Epithelial cell of proximal tubule (primary cell): ENCODE data around the gene LARGE1. TPM values are rescaled to one million over a fixed set of nuclear protein-coding genes. Genes with fewer than 3 reads are reported as not detected.

Experiments
- DNase-seq: peaks from one replicate; pipeline ENCODE4 v3.0.0-alpha.2; 2011; ENCODE audit warnings: low read depth
- H3K4me3 ChIP-seq: 2 replicates; pipeline ENCODE4 v1.5.1; 2011; ENCODE audit warnings: low read depth, mild to moderate bottlenecking, low read length
- total RNA-seq: library from RNA; depleted of rRNA; stranded (reverse); fragments of >200 nt; gene quantifications from 2 replicates; pipeline ENCODE4 v1.2.3, GENCODE V29; 2015
- TF ChIP-seq, protein P1 (sequence below): conservative IDR thresholded peaks from 2 replicates; pipeline ENCODE4 v1.5.1; 2012; ENCODE audit warnings: low read depth, mild to moderate bottlenecking, low read length

The LARGE1 gene
- total RNA-seq, 1 donor from 2014 or later, result 18.3 TPM

DNA sequence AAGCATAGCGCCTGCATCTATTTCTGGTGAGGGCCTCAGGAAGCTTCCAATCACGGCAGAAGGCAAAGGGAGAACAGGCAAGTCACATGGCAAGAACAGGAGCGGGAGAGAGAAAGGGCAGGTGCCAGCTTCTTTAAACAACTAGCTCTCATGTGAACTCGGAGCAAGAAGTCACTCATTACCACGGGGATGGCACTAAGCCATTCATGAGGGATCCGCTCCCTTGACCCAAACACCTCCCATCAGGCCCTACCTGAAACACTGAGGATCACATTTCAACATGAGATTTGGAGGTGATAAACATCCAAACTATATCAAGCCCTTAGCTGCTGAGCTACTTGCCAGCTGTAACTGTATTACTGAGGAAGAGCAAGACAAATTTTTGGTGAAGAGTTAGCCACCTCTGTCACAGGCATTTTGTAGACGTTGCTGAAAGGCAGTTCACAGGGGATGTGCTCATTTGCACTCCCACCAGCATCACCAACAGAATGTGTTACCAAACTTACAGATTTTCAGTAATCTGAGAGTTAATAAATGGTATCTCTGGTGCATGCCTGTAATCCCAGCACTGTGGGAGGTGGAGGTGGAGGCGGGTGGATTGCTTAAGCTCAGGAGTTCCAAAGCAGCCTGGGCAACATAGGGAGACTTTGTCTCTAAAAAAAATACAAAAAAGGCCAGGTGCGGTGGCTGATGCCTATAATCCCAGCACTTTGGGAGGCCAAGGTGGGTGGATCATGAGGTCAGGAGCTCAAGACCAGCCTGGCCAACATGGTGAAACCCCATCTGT is 398.2 kb downstream of the LARGE1 start:
- DNase-seq, result no peak
- H3K4me3 ChIP-seq, result no peak overlapping the region
- TF ChIP-seq, protein P1, sequence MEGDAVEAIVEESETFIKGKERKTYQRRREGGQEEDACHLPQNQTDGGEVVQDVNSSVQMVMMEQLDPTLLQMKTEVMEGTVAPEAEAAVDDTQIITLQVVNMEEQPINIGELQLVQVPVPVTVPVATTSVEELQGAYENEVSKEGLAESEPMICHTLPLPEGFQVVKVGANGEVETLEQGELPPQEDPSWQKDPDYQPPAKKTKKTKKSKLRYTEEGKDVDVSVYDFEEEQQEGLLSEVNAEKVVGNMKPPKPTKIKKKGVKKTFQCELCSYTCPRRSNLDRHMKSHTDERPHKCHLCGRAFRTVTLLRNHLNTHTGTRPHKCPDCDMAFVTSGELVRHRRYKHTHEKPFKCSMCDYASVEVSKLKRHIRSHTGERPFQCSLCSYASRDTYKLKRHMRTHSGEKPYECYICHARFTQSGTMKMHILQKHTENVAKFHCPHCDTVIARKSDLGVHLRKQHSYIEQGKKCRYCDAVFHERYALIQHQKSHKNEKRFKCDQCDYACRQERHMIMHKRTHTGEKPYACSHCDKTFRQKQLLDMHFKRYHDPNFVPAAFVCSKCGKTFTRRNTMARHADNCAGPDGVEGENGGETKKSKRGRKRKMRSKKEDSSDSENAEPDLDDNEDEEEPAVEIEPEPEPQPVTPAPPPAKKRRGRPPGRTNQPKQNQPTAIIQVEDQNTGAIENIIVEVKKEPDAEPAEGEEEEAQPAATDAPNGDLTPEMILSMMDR, result no peak

DNA sequence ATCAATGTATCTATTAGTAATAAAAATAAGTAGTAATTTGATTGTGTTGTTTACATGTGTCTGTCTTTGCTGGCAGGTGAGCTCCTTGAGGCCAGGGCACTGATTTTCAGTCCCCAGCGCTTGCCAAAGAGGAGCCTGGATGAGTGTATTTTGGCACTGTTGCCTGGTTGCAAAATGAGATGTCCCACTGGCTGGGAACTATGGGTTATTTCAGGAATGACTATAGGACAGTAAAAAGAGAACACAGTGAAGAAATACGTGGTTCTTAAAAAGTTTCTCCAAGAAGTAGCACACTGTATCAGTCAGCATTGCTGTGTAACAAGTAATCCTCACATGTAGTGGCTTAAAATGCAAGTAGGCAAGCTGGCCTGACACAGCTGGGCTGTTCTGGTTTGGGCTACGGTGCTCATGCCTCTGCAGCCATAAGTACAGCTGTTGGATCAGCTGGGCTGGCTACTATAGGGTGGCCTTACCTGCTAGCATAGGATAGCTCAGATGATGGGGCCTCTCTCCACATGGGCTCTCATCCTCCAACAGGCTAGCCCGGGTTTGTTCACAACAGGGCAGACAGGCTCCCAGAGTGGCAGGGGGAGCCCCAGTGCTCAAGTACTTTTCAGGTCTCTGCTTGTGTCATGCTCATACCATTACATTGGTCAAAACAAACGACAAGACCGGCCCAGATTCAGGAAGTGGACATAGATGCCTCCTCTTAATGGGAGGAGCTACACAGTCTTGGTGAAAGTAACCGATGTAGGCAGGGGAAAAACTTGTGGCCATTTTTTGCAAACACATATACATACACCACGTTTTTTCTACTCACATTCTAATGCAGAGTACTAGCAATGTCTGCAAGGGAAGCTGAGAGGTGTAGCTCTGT is 399.1 kb downstream of the LARGE1 start:
- TF ChIP-seq, protein P1, result no peak
- H3K4me3 ChIP-seq, result no peak overlapping the region
- no peak for DNase-seq

DNA sequence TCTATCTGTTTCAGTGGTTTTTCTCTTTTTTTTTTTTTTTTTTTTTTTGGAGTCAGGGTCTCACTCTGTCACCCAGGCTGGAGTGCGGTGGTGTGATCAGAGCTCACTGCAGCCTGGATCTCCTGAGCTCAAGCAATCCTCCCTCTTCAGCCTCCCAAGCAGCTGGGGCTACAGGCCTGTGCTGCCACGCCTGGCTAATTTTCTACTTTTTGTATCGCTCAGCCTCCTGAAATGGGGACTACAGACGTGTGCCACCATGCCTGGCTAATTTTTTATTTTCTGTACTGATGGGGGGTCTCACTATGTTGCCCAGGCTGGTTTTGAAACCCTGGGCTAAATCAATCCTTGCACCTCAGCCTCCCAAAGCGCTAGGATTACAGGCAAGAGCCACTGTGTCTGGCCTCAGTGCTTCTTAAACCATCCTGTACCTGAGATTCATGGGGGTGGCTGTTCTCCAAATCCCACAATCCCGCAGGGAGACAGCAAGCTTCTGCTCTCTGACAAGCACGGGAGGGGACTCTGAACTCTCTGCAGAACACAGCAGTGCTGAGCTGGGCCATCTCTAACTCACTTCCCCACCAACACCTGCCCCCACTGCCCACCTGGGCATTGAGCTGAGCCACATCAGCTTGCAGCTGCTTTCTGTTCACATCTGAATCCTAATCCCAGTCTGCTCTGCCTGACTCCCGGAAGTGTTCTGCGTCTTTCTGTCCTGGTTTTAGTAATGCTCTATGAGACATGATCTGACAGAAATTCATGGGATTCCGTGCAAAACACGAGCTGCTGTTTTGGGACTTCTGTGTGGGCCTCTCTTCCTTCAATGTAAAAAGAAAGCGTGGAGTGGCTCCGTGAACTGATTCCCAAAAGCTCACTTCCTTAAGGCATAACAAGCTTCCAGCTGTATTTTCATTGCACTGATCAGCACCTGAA is 400.0 kb downstream of the LARGE1 start:
- no peak for DNase-seq
- H3K4me3 ChIP-seq, result no peak overlapping the region
- TF ChIP-seq, protein P1, result no peak

DNA sequence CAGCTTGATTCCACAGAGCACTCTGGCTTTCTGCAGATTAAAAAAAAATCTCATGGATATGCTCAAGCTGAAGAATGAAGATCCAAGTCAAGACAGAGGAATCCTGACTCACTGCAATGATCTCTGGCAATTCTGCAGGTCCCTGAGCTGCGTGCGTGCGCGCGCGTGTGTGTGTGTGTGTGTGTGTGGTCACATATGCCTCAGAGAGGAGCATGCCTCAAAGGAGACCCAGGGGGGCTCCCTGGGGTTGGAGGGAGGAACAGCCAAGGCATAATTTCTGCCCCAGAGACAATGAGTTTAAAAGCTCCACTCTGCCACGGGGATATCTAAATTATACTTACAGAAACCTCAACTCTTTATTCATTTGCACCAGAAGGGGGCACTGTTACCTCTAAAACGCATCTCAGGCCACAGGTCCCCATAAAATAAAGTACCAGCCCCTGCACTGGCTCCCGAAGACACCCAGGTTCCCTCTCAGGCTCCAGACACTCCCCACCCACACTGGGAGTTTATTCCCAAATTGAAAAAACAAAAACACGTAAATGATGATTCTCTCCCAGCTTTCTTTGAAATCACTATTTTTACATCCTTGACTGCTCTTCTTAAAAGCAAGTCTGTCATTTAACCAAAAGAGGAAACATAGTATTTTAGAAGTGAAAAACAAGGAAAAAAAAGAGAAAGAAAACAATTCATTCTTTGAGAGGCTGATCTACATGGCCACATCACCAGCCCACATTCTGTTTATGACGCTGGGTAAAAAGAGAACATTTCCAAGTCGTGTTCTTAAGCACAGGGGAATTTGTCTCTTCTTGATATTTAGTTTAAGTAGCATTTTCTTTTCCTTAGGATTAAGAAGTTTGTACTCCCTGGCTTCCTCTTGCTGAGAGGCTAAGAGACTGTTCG is 401.0 kb downstream of the LARGE1 start:
- TF ChIP-seq, protein P1, result peak; percentile 71
- H3K4me3 ChIP-seq, result no peak overlapping the region
- DNase-seq, result no peak

DNA sequence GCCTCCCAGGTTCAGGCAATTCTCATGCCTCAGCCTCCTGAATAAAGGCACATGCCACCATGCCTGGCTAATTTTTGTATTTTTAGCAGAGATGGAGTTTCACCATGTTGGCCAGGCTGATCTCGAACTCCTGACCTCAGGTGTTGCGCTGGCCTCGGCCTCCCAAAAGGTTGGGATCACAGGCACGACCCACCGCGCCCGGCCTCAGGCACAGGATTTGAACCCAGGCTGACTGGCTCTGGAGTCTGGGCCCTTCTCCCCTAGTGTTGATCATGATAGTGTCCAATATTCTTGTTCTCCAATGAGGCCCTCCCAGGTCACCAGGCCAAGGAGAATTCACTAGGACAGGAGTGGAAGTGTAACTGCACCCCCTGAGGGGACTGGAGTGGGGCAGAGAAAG is 401.9 kb downstream of the LARGE1 start:
- H3K4me3 ChIP-seq, result no peak overlapping the region
- TF ChIP-seq, protein P1, result no peak
- no peak for DNase-seq
